ENCODE measurements around the gene LBR.

DNA sequence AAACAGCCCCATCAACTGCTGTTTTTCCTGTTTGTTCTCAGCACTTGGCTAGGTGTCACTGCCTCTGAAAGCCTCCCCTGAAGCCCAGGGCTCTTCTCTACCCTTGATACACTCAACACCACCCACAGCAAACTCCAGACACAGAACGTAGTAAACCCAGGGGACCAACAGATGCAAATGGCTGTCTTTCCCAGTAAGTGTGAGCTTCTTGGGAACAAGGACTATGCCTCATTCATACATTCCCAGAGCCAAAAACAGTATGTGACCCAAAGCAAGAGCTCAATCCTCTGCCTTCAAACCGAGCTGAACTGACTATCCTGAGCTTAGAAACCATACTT is 4.4 kb downstream of the LBR start:
- TF ChIP-seq, protein P1, sequence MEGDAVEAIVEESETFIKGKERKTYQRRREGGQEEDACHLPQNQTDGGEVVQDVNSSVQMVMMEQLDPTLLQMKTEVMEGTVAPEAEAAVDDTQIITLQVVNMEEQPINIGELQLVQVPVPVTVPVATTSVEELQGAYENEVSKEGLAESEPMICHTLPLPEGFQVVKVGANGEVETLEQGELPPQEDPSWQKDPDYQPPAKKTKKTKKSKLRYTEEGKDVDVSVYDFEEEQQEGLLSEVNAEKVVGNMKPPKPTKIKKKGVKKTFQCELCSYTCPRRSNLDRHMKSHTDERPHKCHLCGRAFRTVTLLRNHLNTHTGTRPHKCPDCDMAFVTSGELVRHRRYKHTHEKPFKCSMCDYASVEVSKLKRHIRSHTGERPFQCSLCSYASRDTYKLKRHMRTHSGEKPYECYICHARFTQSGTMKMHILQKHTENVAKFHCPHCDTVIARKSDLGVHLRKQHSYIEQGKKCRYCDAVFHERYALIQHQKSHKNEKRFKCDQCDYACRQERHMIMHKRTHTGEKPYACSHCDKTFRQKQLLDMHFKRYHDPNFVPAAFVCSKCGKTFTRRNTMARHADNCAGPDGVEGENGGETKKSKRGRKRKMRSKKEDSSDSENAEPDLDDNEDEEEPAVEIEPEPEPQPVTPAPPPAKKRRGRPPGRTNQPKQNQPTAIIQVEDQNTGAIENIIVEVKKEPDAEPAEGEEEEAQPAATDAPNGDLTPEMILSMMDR (IDR thresholded peaks at IDR 0.05): no peak
- TF ChIP-seq POLR2A (IDR thresholded peaks at IDR 0.05): no peak

Data from thyroid gland (tissue), 4 donors.